Panc1 (cell line): Measurements from ENCODE around the gene SETD6. TPM values are rescaled to one million over a fixed set of nuclear protein-coding genes. Genes with fewer than 3 reads are reported as not detected.
"Not testable (repeated sequence)": the region's sequence is repeated elsewhere in the genome, so short reads cannot be mapped to it uniquely, and the experiment has no call there.

ENCODE experiments used
- ATAC-seq: fragments of 200-7000 bp; cut with Tn5 transposase; 2 replicates; pipeline ENCODE4 v1.9.1; 2020; ENCODE audit warnings: mild to moderate bottlenecking, moderate library complexity
- BruUV-seq: library from RNA; stranded (reverse); fragments of 400-500 nt; replicated peaks from 2 replicates; lab custom pipeline; 2021; lab: Mats Ljungman, UMichigan
- CTCF ChIA-PET: fragments of 300-600 bp; sonication (Branson Sonifier 250); formaldehyde crosslinking; loops from one replicate; lab custom pipeline; 2022; ENCODE audit warnings: antibody characterized with exemption; lab: Charles Lee
- POLR2A ChIA-PET: fragments of 300-600 bp; sonication (Branson Sonifier 250); formaldehyde crosslinking; loops from one replicate; lab custom pipeline; 2022; ENCODE audit warnings: antibody characterized with exemption; lab: Charles Lee
- DNase-seq: peaks from one replicate; pipeline ENCODE4 v3.0.0-alpha.2; 2010; ENCODE audit warnings: low read depth, low spot score
- H3K27ac ChIP-seq: 2 replicates; pipeline ENCODE4 v1.5.1; 2011; ENCODE audit warnings: mild to moderate bottlenecking, low read length, inconsistent platforms
- H3K27me3 ChIP-seq: fragments of 200-500 bp; sonication (Bioruptor generic); 2 replicates; pipeline ENCODE4 v1.6.0; 2014; ENCODE audit warnings: low read length, inconsistent platforms; ENCODE audit not compliant: control insufficient read depth, insufficient read depth
- H3K36me3 ChIP-seq: fragments of 200-500 bp; sonication (Bioruptor generic); 2 replicates; pipeline ENCODE4 v1.5.1; 2014; ENCODE audit warnings: inconsistent platforms, mild to moderate bottlenecking, low read length, moderate library complexity; ENCODE audit not compliant: control insufficient read depth, insufficient read depth
- H3K4me1 ChIP-seq: 2 replicates; pipeline ENCODE4 v1.5.1; 2011; ENCODE audit warnings: inconsistent platforms, mild to moderate bottlenecking, low read length, moderate library complexity; ENCODE audit not compliant: control insufficient read depth, insufficient read depth
- H3K4me3 ChIP-seq, 2 experiments: 2 replicates each; pipeline ENCODE4 v1.5.1; 2011 to 2012; ENCODE audit warnings: low read depth in 2 of 2, low read length in 2 of 2, mild to moderate bottlenecking in 2 of 2, inconsistent platforms in 1 of 2, moderate library complexity in 1 of 2
- H3K9me3 ChIP-seq: fragments of 200-500 bp; sonication (Bioruptor generic); 2 replicates; pipeline ENCODE4 v1.5.1; 2014; ENCODE audit warnings: low read depth, mild to moderate bottlenecking, inconsistent platforms, low read length, moderate library complexity; ENCODE audit not compliant: control insufficient read depth, insufficient read depth
- REST ChIP-seq, 2 experiments: IDR thresholded peaks; 2 replicates each; pipeline ENCODE4 v1.6.1; 2011 to 2012; ENCODE audit warnings: low read depth in 2 of 2, control low read depth in 1 of 2, low read length in 1 of 2, mild to moderate bottlenecking in 1 of 2, moderate library complexity in 1 of 2; ENCODE audit not compliant: insufficient read depth in 1 of 2
- SIN3A ChIP-seq: IDR thresholded peaks from 2 replicates; pipeline ENCODE4 v1.6.1; 2012; ENCODE audit warnings: low read depth, mild to moderate bottlenecking, low read length, moderate library complexity, borderline replicate concordance; ENCODE audit not compliant: insufficient read depth
- in situ Hi-C: cut with HindIII; loops from 2 replicates; pipeline ENCODE4 v1.10.0; 2016; ENCODE audit warnings: low sequenced_read_pairs, low pct_unique_long_range_greater_than_20kb
- intact Hi-C: fragments of 100-400 bp; cut with micrococcal nuclease; formaldehyde crosslinking; loops from one replicate; pipeline ENCODE4 v1.10.0; 2022; ENCODE audit not compliant: unreplicated experiment
- total RNA-seq: library from RNA; stranded (reverse); gene quantifications from one replicate; pipeline ENCODE4 v1.2.1, GENCODE V29; 2021; ENCODE audit not compliant: unreplicated experiment

The SETD6 gene
- total RNA-seq, 1 experiment from 2014 or later: 28.3 TPM

GRCh38 chr16:58490065-58490464 lies 25.3 kb upstream of the SETD6 start:
- no TSS peak for BruUV-seq
- H3K27ac ChIP-seq: no peak overlapping the region
- no peak for TF ChIP-seq SIN3A
- TF ChIP-seq REST (IDR thresholded peaks at IDR 0.05; ENCODE audit: insufficient read depth in 1 of 2, low read depth in 2 of 2, low read length in 1 of 2): no peak
- H3K4me3 ChIP-seq: no peak overlapping the region
- CTCF ChIA-PET: no interaction called here
- no peaks in the 10 kb centered on the region for H3K27me3 ChIP-seq
- ATAC-seq (no peak), DNase-seq (no peak)
- H3K9me3 ChIP-seq: no peaks in the 10 kb centered on the region
- intact Hi-C loops (no loop called here), in situ Hi-C loops (no loop called here)
- H3K4me1 ChIP-seq: no peaks in the 10 kb centered on the region
- no peaks in the 10 kb centered on the region for H3K36me3 ChIP-seq
- POLR2A ChIA-PET: no interaction called here

GRCh38 chr16:58490539-58490938 lies 24.8 kb upstream of the SETD6 start:
- H3K36me3 ChIP-seq, H3K27ac ChIP-seq, BruUV-seq, H3K4me3 ChIP-seq, H3K9me3 ChIP-seq, CTCF ChIA-PET, H3K27me3 ChIP-seq, in situ Hi-C loops, DNase-seq, intact Hi-C loops, ATAC-seq, H3K4me1 ChIP-seq, POLR2A ChIA-PET: not testable (repeated sequence)

GRCh38 chr16:58492066-58492465 lies 23.3 kb upstream of the SETD6 start:
- no peak for ATAC-seq
- Histone ChIP-seq H3K4me3 (no peak overlapping the region), H3K27ac (no peak overlapping the region), H3K9me3 (no peaks in the 10 kb centered on the region), H3K36me3 (no peaks in the 10 kb centered on the region), H3K4me1 (no peaks in the 10 kb centered on the region), H3K27me3 (no peaks in the 10 kb centered on the region)
- CTCF ChIA-PET: interaction anchor here (0.6 to 0.8 kb wide), 3 partner anchors 169 to 1032 kb away, joined by 3 to 4 read pairs (median 3); no protein-coding TSS in a partner anchor
- intact Hi-C loops: no loop called here
- DNase-seq: no peak
- in situ Hi-C loops: no loop called here
- TF ChIP-seq REST (IDR thresholded peaks at IDR 0.05; ENCODE audit: insufficient read depth in 1 of 2, low read depth in 2 of 2, low read length in 1 of 2): no peak
- POLR2A ChIA-PET: no interaction called here
- BruUV-seq: no TSS peak
